Measurements from ENCODE around the gene INSL3. TPM values are rescaled to one million over a fixed set of nuclear protein-coding genes. Genes with fewer than 3 reads are reported as not detected.

INSL3 gene
- total RNA-seq, 6 donors from 2014 or later, result 0.57 TPM; not detected in 5

DNA sequence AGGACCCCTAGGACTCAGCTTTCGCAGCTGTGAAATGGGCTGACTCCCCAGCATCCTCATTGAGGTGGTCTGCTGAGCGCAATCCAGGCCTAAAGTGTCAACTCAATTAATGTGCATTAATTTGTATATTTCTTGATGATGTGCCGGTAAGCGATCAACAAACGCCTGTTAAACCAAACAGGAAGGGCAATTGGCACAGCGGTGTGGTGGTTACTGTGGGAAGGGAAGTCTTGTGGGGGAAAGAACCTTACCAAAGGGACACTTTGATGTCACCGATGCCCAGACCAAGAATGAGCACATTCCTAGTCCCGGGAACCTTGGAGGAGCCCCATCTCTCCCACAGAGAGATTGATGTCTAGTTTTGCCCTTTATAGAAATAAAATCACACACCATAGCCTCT lies 24.8 kb upstream of the INSL3 start:
- no peaks in the 10 kb centered on the region for H3K27me3 ChIP-seq
- H3K4me3 ChIP-seq, result peak overlapping the region in 1 of 4 donors; percentile 58
- H3K36me3 ChIP-seq, result peaks cover 0 to 23% (median 9%) of the 10 kb centered on the region in 4 donors
- TF ChIP-seq EP300 (IDR thresholded peaks at IDR 0.05), result no peak
- TF ChIP-seq POLR2A (IDR thresholded peaks at IDR 0.05), result no peak
- TF ChIP-seq POLR2AphosphoS5 (IDR thresholded peaks at IDR 0.05), result no peak
- TF ChIP-seq, protein P1, sequence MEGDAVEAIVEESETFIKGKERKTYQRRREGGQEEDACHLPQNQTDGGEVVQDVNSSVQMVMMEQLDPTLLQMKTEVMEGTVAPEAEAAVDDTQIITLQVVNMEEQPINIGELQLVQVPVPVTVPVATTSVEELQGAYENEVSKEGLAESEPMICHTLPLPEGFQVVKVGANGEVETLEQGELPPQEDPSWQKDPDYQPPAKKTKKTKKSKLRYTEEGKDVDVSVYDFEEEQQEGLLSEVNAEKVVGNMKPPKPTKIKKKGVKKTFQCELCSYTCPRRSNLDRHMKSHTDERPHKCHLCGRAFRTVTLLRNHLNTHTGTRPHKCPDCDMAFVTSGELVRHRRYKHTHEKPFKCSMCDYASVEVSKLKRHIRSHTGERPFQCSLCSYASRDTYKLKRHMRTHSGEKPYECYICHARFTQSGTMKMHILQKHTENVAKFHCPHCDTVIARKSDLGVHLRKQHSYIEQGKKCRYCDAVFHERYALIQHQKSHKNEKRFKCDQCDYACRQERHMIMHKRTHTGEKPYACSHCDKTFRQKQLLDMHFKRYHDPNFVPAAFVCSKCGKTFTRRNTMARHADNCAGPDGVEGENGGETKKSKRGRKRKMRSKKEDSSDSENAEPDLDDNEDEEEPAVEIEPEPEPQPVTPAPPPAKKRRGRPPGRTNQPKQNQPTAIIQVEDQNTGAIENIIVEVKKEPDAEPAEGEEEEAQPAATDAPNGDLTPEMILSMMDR (IDR thresholded peaks at IDR 0.05), result no peak
- peak overlapping the region in 3 of 4 donors; percentile 48 to 94 (median 93) for H3K27ac ChIP-seq
- ATAC-seq (ENCODE audit: low FRiP score in 2 of 2), result no peak
- 44 to 58% methylated on average over 8 of the region's 8 CpGs for WGBS, 2 donors
- H3K9me3 ChIP-seq, result no peaks in the 10 kb centered on the region
- peaks cover 22 to 54% (median 34%) of the 10 kb centered on the region in 4 donors for H3K4me1 ChIP-seq
- DNase-seq, result no peak

- Histone ChIP-seq H3K4me1 (peaks cover 18 to 46% (median 31%) of the 10 kb centered on the region in 4 donors), H3K9me3 (no peaks in the 10 kb centered on the region), H3K4me3 (no peak overlapping the region), H3K36me3 (peaks cover 0 to 44% (median 13%) of the 10 kb centered on the region in 4 donors), H3K27ac (no peak overlapping the region), H3K27me3 (no peaks in the 10 kb centered on the region)
- peak in 1 of 2 donors; percentile 66 for DNase-seq
- TF ChIP-seq POLR2AphosphoS5 (IDR thresholded peaks at IDR 0.05), result no peak
- TF ChIP-seq EP300 (IDR thresholded peaks at IDR 0.05), result no peak
- TF ChIP-seq, protein P1 (IDR thresholded peaks at IDR 0.05), result no peak
- no peak for TF ChIP-seq POLR2A (IDR thresholded peaks at IDR 0.05)
- 85 to 89% methylated on average over 11 to 13 of the region's 14 CpGs for WGBS, 2 donors
- no peak for ATAC-seq (ENCODE audit: low FRiP score in 2 of 2)
These were observed 22.7 kb upstream of the INSL3 start for GRCh38 chr19:17843908-17844490.

- Histone ChIP-seq H3K27me3 (no peaks in the 10 kb centered on the region), H3K36me3 (peaks cover 0 to 50% (median 16%) of the 10 kb centered on the region in 4 donors), H3K27ac (no peak overlapping the region), H3K4me3 (no peak overlapping the region), H3K4me1 (peaks cover 17 to 45% (median 26%) of the 10 kb centered on the region in 4 donors), H3K9me3 (no peaks in the 10 kb centered on the region)
- no peak for ATAC-seq (ENCODE audit: low FRiP score in 2 of 2)
- 92 to 93% methylated on average over 6 to 8 of the region's 9 CpGs for WGBS, 2 donors
- no peak for TF ChIP-seq EP300 (IDR thresholded peaks at IDR 0.05)
- TF ChIP-seq POLR2AphosphoS5 (IDR thresholded peaks at IDR 0.05), result no peak
- no peak for TF ChIP-seq POLR2A (IDR thresholded peaks at IDR 0.05)
- TF ChIP-seq, protein P1 (IDR thresholded peaks at IDR 0.05), result no peak
- DNase-seq, result no peak
These were observed 22.0 kb upstream of the INSL3 start for GRCh38 chr19:17843292-17843827.

GRCh38 chr19:17842663-17843291 lies 21.5 kb upstream of the INSL3 start:
- Histone ChIP-seq H3K9me3 (no peaks in the 10 kb centered on the region), H3K27ac (peak overlapping the region in 1 of 4 donors; percentile 26), H3K4me1 (peaks cover 11 to 39% (median 20%) of the 10 kb centered on the region in 4 donors), H3K36me3 (peaks cover 0 to 56% (median 21%) of the 10 kb centered on the region in 4 donors), H3K4me3 (peak overlapping the region in 3 of 4 donors; percentile 16 to 30 (median 26)), H3K27me3 (no peaks in the 10 kb centered on the region)
- ATAC-seq (ENCODE audit: low FRiP score in 2 of 2), result no peak
- 75 to 87% methylated on average over 6 to 16 of the region's 20 CpGs for WGBS, 2 donors
- TF ChIP-seq POLR2AphosphoS5 (IDR thresholded peaks at IDR 0.05) (no peak), POLR2A (IDR thresholded peaks at IDR 0.05) (no peak), EP300 (IDR thresholded peaks at IDR 0.05) (no peak)
- TF ChIP-seq, protein P1 (IDR thresholded peaks at IDR 0.05), result no peak
- DNase-seq, result peak in 1 of 2 donors; percentile 62

Measured in upper lobe of left lung (tissue), 6 donors.